K562 (cell line): ENCODE data around the gene CIART. TPM values are rescaled to one million over a fixed set of nuclear protein-coding genes. Genes with fewer than 3 reads are reported as not detected.
A peak's percentile ranks its signal among the peaks of the same experiment; 100 is the strongest.

ENCODE experiments used
- ASH1L ChIP-seq: fragments of 450-650 bp; IDR thresholded peaks from 2 replicates; pipeline ENCODE4 v1.6.1; 2018; ENCODE audit warnings: borderline replicate concordance, mild to moderate bottlenecking, low read depth; ENCODE audit not compliant: partially characterized antibody
- BCOR ChIP-seq: fragments of 450-650 bp; IDR thresholded peaks from 2 replicates; pipeline ENCODE4 v1.6.1; 2016
- CBX8 ChIP-seq: fragments of 200-600 bp; sonication (generic); IDR thresholded peaks from 2 replicates; pipeline ENCODE4 v1.6.1; 2012; ENCODE audit warnings: borderline replicate concordance, mixed run types, low read depth, mild to moderate bottlenecking, moderate library complexity, mixed read lengths, low read length, control low read depth, inconsistent platforms; ENCODE audit not compliant: poor library complexity, severe bottlenecking; ENCODE audit errors: extremely low read depth
- FOXO4 ChIP-seq: fragments of 450-650 bp; formaldehyde crosslinking; IDR thresholded peaks from 2 replicates; pipeline ENCODE4 v1.4.0; 2020; ENCODE audit warnings: mild to moderate bottlenecking, moderate library complexity
- HIVEP1 ChIP-seq: fragments of 250-450 bp; sonication (Bioruptor Pico); IDR thresholded peaks from 2 replicates; pipeline ENCODE4 v1.4.0; 2020; ENCODE audit warnings: mild to moderate bottlenecking
- MLLT1 ChIP-seq, 2 experiments: fragments of 450-650 bp; IDR thresholded peaks; 2 replicates each; pipeline ENCODE4 v1.6.1; 2016
- PTRF ChIP-seq: fragments of 450-650 bp; IDR thresholded peaks from 2 replicates; pipeline ENCODE4 v1.6.1; 2016; ENCODE audit warnings: mild to moderate bottlenecking, missing genetic modification characterization, missing compliant biosample characterization
- SLC30A9 ChIP-seq: fragments of 250-450 bp; sonication (Bioruptor Pico); IDR thresholded peaks from 2 replicates; pipeline ENCODE4 v1.8.0; 2022; ENCODE audit warnings: mild to moderate bottlenecking, moderate library complexity
- ZBTB17 ChIP-seq: fragments of 450-650 bp; formaldehyde crosslinking; IDR thresholded peaks from 2 replicates; pipeline ENCODE4 v1.4.0; 2020; ENCODE audit warnings: mild to moderate bottlenecking
- ZNF224 ChIP-seq: sonication (generic); formaldehyde crosslinking; IDR thresholded peaks from 2 replicates; pipeline ENCODE4 v1.8.0; 2022; ENCODE audit warnings: mild to moderate bottlenecking, missing genetic modification reagents
- ZNF280B ChIP-seq: fragments of 250-450 bp; sonication (Bioruptor Pico); IDR thresholded peaks from 2 replicates; pipeline ENCODE4 v1.5.1; 2021; ENCODE audit warnings: mild to moderate bottlenecking
- ZNF318 ChIP-seq, 2 experiments: fragments of 450-650 bp; IDR thresholded peaks; 2 replicates each; pipeline ENCODE4 v1.6.1; 2016; ENCODE audit warnings: mild to moderate bottlenecking in 2 of 2, borderline replicate concordance in 1 of 2, low read depth in 1 of 2, moderate library complexity in 1 of 2
- ZNF384 ChIP-seq: IDR thresholded peaks from 2 replicates; pipeline ENCODE4 v1.6.1; 2012; ENCODE audit warnings: low read depth, low read length, improper control_type of control experiment
- ZNF583 ChIP-seq: fragments of 250-450 bp; sonication (Bioruptor Pico); IDR thresholded peaks from 2 replicates; pipeline ENCODE4 v1.4.0; 2020
- ZNF785 ChIP-seq: fragments of 250-450 bp; sonication (Bioruptor Pico); IDR thresholded peaks from 2 replicates; pipeline ENCODE4 v1.4.0; 2020; ENCODE audit warnings: mild to moderate bottlenecking
- polyA plus RNA-seq, 8 experiments: library from polyadenylated mRNA; depleted of rRNA in 4 of 8; stranded (reverse) in 5 of 8; unstranded in 3 of 8; fragments of >200 nt; fragmentation: Nextera tagmentation in 2 of 8; fragmentation: Illumina TruSeq in 1 of 8; extraction: Ambion mirVana in 2 of 8; extraction: Trizol in 1 of 8; gene quantifications; 2 replicates each; pipeline versions ENCODE4 v1.2.1 to v1.2.3, GENCODE V29; 2011 to 2014; ENCODE audit warnings: inconsistent platforms in 1 of 8, missing spikeins in 1 of 8
- total RNA-seq, 7 experiments: library from RNA; depleted of rRNA in 6 of 7; stranded (reverse); fragments of >200 nt in 6 of 7; fragmentation: Illumina TruSeq in 2 of 7; extraction: Trizol in 2 of 7; gene quantifications; 2 replicates each; pipeline versions ENCODE4 v1.2.1 to v1.2.3, GENCODE V29; 2011 to 2021; ENCODE audit warnings: low replicate concordance in 1 of 7

Gene CIART
- total and polyA plus RNA-seq, 9 of the 15 experiments (the other 6 are each of a cell fraction or from before 2014, with no cell fraction given): 0.07 to 0.35 (median 0.19) TPM; not detected in 2

- TF ChIP-seq CBX8: no peak
- TF ChIP-seq SLC30A9 (CRISPR knock-in tag): no peak
- TF ChIP-seq MLLT1 (IDR thresholded peaks at IDR 0.05): peak; percentile 99
- no peak for TF ChIP-seq HIVEP1 (CRISPR knock-in tag)
- TF ChIP-seq ZNF318 (IDR thresholded peaks at IDR 0.05; ENCODE audit: borderline replicate concordance in 1 of 2, low read depth in 1 of 2): no peak
- peak; percentile 53 for TF ChIP-seq BCOR
- TF ChIP-seq FOXO4: no peak
- peak; percentile 13; the same call in 1 of the 2 replicates for TF ChIP-seq ZNF384
- no peak for TF ChIP-seq ZNF280B (CRISPR knock-in tag)
- no peak for TF ChIP-seq ZNF583 (CRISPR knock-in tag)
- TF ChIP-seq ZNF224 (CRISPR knock-in tag): no peak
- TF ChIP-seq PTRF: no peak
- no peak for TF ChIP-seq ZBTB17 (CRISPR knock-in tag)
- TF ChIP-seq ASH1L: peak; percentile 98
- TF ChIP-seq ZNF785 (CRISPR knock-in tag): no peak
Observed at GRCh38 chr1:150235852-150236613, 46.3 kb upstream of the CIART start, which contains the start of gene ANP32E (continued).
